K562 (cell line): ENCODE measurements around the gene NDRG4. TPM values are rescaled to one million over a fixed set of nuclear protein-coding genes. Genes with fewer than 3 reads are reported as not detected.

Experiments
- E2F6 ChIP-seq, 2 experiments: IDR thresholded peaks; 2 replicates each; pipeline ENCODE4 v1.6.1; 2011; ENCODE audit warnings: borderline replicate concordance in 1 of 2, control low read depth in 1 of 2, low read depth in 1 of 2, low read length in 1 of 2, mild to moderate bottlenecking in 1 of 2, mixed read lengths in 1 of 2, moderate library complexity in 1 of 2; ENCODE audit not compliant: insufficient read depth in 1 of 2, insufficient read length in 1 of 2, poor library complexity in 1 of 2, severe bottlenecking in 1 of 2; ENCODE audit errors: extremely low read depth in 1 of 2
- IFI16 ChIP-seq: fragments of 250-450 bp; sonication (Bioruptor Pico); IDR thresholded peaks from 2 replicates; pipeline ENCODE4 v2.1.2; 2022; ENCODE audit warnings: mild to moderate bottlenecking, inconsistent platforms
- KLF16 ChIP-seq: IDR thresholded peaks from 2 replicates; pipeline ENCODE4 v1.6.1; 2016; ENCODE audit warnings: antibody characterized with exemption
- MAZ ChIP-seq, 2 experiments: fragments of 450-650 bp in 1 of 2; sonication (generic) in 1 of 2; formaldehyde crosslinking; IDR thresholded peaks in 1 of 2; conservative IDR thresholded peaks in 1 of 2; 2 replicates each; pipeline versions ENCODE4 v1.4.0 to v1.5.0; 2020; ENCODE audit warnings: mild to moderate bottlenecking in 1 of 2, missing genetic modification reagents in 1 of 2
- RAD21 ChIP-seq, 2 experiments: fragments of 250-450 bp in 1 of 2; fragments of 450-650 bp in 1 of 2; sonication (Bioruptor Pico) in 1 of 2; formaldehyde crosslinking in 1 of 2; IDR thresholded peaks in 1 of 2; conservative IDR thresholded peaks in 1 of 2; 2 replicates each; pipeline versions ENCODE4 v1.4.0 to v1.8.0; 2020 to 2022; ENCODE audit warnings: mild to moderate bottlenecking in 2 of 2, moderate library complexity in 1 of 2
- SMC3 ChIP-seq: conservative IDR thresholded peaks from 2 replicates; pipeline ENCODE4 v1.6.1; 2011; ENCODE audit warnings: low read depth, low read length, improper control_type of control experiment; ENCODE audit not compliant: insufficient read depth
- YY1 ChIP-seq, 3 experiments: IDR thresholded peaks; 2 replicates each; pipeline ENCODE4 v1.6.1; 2011; ENCODE audit warnings: low read length in 2 of 3, mild to moderate bottlenecking in 2 of 3, moderate library complexity in 2 of 3, borderline replicate concordance in 1 of 3, control low read depth in 1 of 3, low read depth in 1 of 3; ENCODE audit not compliant: insufficient read depth in 3 of 3, insufficient replicate concordance in 2 of 3, control insufficient read depth in 1 of 3, insufficient read length in 1 of 3; ENCODE audit errors: extremely low read depth in 1 of 3
- ZNF444 ChIP-seq: fragments of 250-450 bp; sonication (Bioruptor Pico); IDR thresholded peaks from 2 replicates; pipeline ENCODE4 v1.4.0; 2020; ENCODE audit warnings: mild to moderate bottlenecking, moderate library complexity
- polyA plus RNA-seq, 8 experiments: library from polyadenylated mRNA; depleted of rRNA in 4 of 8; stranded (reverse) in 5 of 8; unstranded in 3 of 8; fragments of >200 nt; fragmentation: Nextera tagmentation in 2 of 8; fragmentation: Illumina TruSeq in 1 of 8; extraction: Ambion mirVana in 2 of 8; extraction: Trizol in 1 of 8; gene quantifications; 2 replicates each; pipeline versions ENCODE4 v1.2.1 to v1.2.3, GENCODE V29; 2011 to 2014; ENCODE audit warnings: inconsistent platforms in 1 of 8, missing spikeins in 1 of 8
- total RNA-seq, 7 experiments: library from RNA; depleted of rRNA in 6 of 7; stranded (reverse); fragments of >200 nt in 6 of 7; fragmentation: Illumina TruSeq in 2 of 7; extraction: Trizol in 2 of 7; gene quantifications; 2 replicates each; pipeline versions ENCODE4 v1.2.1 to v1.2.3, GENCODE V29; 2011 to 2021; ENCODE audit warnings: low replicate concordance in 1 of 7
- TF ChIP-seq, protein P1 (sequence below): sonication (generic); formaldehyde crosslinking; IDR thresholded peaks from 2 replicates; pipeline ENCODE4 v1.8.0; 2022; ENCODE audit warnings: missing genetic modification reagents, mild to moderate bottlenecking, moderate library complexity, borderline replicate concordance

The NDRG4 gene
- total and polyA plus RNA-seq, 9 of the 15 experiments (the other 6 are each of a cell fraction or from before 2014, with no cell fraction given), result 0.06 to 0.95 (median 0.28) TPM

DNA sequence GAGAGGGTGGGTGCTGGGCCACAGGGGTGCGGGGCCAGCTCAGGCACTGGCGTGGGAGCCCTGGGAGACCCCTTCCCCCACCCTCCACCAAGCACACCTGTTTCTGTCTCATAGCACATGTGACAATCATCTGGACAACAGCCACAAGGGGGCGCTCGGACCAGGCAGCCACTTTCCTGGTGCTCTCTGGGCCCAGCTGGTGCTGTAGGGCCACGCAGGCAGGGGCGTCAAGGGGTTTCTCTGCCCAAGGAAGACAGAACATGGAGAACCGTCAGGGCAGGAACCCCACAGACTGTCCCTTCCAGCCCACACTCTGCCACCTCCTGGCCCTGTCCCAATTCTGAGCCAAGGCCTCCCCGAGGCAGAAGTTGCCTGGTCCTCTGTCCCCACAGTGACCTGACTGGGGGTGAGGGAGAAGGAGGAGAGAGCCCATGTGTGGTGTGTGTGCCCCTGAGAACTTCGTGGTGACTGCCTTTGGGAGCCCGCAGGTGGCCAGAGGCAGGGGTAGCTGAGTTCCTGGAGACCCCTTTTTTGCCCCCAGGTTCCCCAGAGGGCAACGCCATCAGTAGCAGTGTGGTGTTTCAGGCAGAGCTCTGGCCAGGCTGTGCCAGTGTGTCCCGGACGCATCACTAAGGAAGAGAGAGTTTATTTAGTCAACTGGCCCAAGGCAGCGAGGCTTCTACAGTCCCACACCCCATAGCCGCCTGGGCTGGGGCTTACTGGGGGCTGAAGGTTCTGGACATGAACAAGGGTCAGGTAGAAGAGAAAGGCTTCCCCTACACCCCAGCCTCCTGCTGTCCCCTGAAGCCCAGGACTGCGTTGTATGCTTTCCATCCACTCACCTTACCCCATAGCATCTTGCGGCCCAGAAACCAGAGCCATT, 12.2 kb downstream of the NDRG4 start (continued):
- TF ChIP-seq SMC3 (peak; percentile 68), ZNF444 (CRISPR knock-in tag) (no peak), RAD21 (CRISPR knock-in tag; conservative IDR thresholded peaks at IDR 0.05 in 1 of 2, IDR thresholded peaks at IDR 0.05 in 1 of 2) (peak; percentile 60 to 75), E2F6 (IDR thresholded peaks at IDR 0.05; ENCODE audit: borderline replicate concordance in 1 of 2, extremely low read depth in 1 of 2, insufficient read depth in 1 of 2, insufficient read length in 1 of 2, low read depth in 1 of 2, low read length in 1 of 2, poor library complexity in 1 of 2, severe bottlenecking in 1 of 2) (peak in 1 of 2 experiments; percentile 27), YY1 (IDR thresholded peaks at IDR 0.05; ENCODE audit: borderline replicate concordance in 1 of 3, control insufficient read depth in 1 of 3, extremely low read depth in 1 of 3, insufficient read depth in 3 of 3, insufficient read length in 1 of 3, insufficient replicate concordance in 2 of 3, low read depth in 1 of 3, low read length in 2 of 3) (peak in 1 of 3 experiments; percentile 18), MAZ (CRISPR knock-in tag; conservative IDR thresholded peaks at IDR 0.05 in 1 of 2, IDR thresholded peaks at IDR 0.05 in 1 of 2) (0 out of 4 replicates have a peak, but pooled peaks of 1 of the 2 experiments have one; percentile 34), IFI16 (CRISPR knock-in tag) (no peak), KLF16 (peak; percentile 56; the same call in 1 of the 2 replicates)
- TF ChIP-seq, protein P1, sequence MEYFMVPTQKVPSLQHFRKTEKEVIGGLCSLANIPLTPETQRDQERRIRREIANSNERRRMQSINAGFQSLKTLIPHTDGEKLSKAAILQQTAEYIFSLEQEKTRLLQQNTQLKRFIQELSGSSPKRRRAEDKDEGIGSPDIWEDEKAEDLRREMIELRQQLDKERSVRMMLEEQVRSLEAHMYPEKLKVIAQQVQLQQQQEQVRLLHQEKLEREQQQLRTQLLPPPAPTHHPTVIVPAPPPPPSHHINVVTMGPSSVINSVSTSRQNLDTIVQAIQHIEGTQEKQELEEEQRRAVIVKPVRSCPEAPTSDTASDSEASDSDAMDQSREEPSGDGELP (CRISPR knock-in tag), result peak; percentile 96
- TF ChIP-seq, all 486 proteins: peak for 22
